Endothelial cell of umbilical vein (primary cell): ENCODE measurements around the gene DHX34. TPM values are rescaled to one million over a fixed set of nuclear protein-coding genes. Genes with fewer than 3 reads are reported as not detected.

ENCODE experiments used
- polyA plus RNA-seq, 4 experiments: library from polyadenylated mRNA; depleted of rRNA in 3 of 4; stranded (reverse) in 3 of 4; unstranded in 1 of 4; fragments of >200 nt; gene quantifications; 2 replicates each; pipeline versions ENCODE4 v1.2.1 to v1.2.3, GENCODE V29; 2011 to 2012; ENCODE audit warnings: missing spikeins in 1 of 4
- total RNA-seq: library from RNA; stranded (reverse); gene quantifications from 2 replicates; pipeline ENCODE4 v1.2.3, GENCODE V29; 2021

DHX34 gene
- total and polyA plus RNA-seq, 2 donors (not counting 3 experiments of a cell fraction or from before 2014, with no cell fraction given): 12.8 to 20.7 TPM

Other genes starting within 250 kb of the DHX34 start
- gene ZC3H4, start 235.5 kb upstream of the DHX34 start, total RNA-seq: 56.4 and 63.9 TPM in 2 replicates
- gene ZC3H4, start 235.5 kb upstream of the DHX34 start, polyA plus RNA-seq: 5.5 and 6.2 TPM in 2 replicates
- gene SAE1, start 218.5 kb upstream of the DHX34 start, total RNA-seq: 219 and 223 TPM in 2 replicates
- gene SAE1, start 218.5 kb upstream of the DHX34 start, polyA plus RNA-seq: 145 and 165 TPM in 2 replicates
- gene BBC3, start 118.1 kb upstream of the DHX34 start, total RNA-seq: 27.6 and 35.7 TPM in 2 replicates
- 11.3 and 15.8 TPM in 2 replicates for gene BBC3, start 118.1 kb upstream of the DHX34 start, polyA plus RNA-seq
- gene CCDC9, start 92.8 kb upstream of the DHX34 start, total RNA-seq: 26.9 and 29.0 TPM in 2 replicates
- gene CCDC9, start 92.8 kb upstream of the DHX34 start, polyA plus RNA-seq: 4.6 and 6.0 TPM in 2 replicates
- gene INAFM1, start 74.4 kb upstream of the DHX34 start, total RNA-seq: 8.3 and 9.4 TPM in 2 replicates
- 2.8 and 3.0 TPM in 2 replicates for gene INAFM1, start 74.4 kb upstream of the DHX34 start, polyA plus RNA-seq
- gene C5AR1, start 39.5 kb upstream of the DHX34 start, total RNA-seq: 0.49 TPM in 1 of 2 replicates, not detected in the other
- gene C5AR1, start 39.5 kb upstream of the DHX34 start, polyA plus RNA-seq: 0.11 and 0.16 TPM in 2 replicates
- not detected in 2 replicates for gene C5AR2, start 17.1 kb upstream of the DHX34 start, total RNA-seq
- gene C5AR2, start 17.1 kb upstream of the DHX34 start, polyA plus RNA-seq: not detected in 2 replicates
- gene MEIS3, start 70.2 kb downstream of the DHX34 start, total RNA-seq: 0.42 TPM in 1 of 2 replicates, not detected in the other
- not detected in 2 replicates for gene MEIS3, start 70.2 kb downstream of the DHX34 start, polyA plus RNA-seq
- not detected in 2 replicates for gene SLC8A2, start 122.6 kb downstream of the DHX34 start, total RNA-seq
- gene SLC8A2, start 122.6 kb downstream of the DHX34 start, polyA plus RNA-seq: not detected in 2 replicates
- 13.7 and 15.5 TPM in 2 replicates for gene KPTN, start 134.9 kb downstream of the DHX34 start, total RNA-seq
- gene KPTN, start 134.9 kb downstream of the DHX34 start, polyA plus RNA-seq: 14.7 and 15.7 TPM in 2 replicates
- 107 TPM in 2 replicates for gene NAPA, start 165.7 kb downstream of the DHX34 start, total RNA-seq
- gene NAPA, start 165.7 kb downstream of the DHX34 start, polyA plus RNA-seq: 154 and 172 TPM in 2 replicates
- 0.13 TPM in 1 of 2 replicates, not detected in the other for gene ZNF541, start 223.8 kb downstream of the DHX34 start, total RNA-seq
- 0.03 and 0.05 TPM in 2 replicates for gene ZNF541, start 223.8 kb downstream of the DHX34 start, polyA plus RNA-seq